Measurements from ENCODE around the gene MTPN.

GRCh38 chr7:135965602-135966001, 11.6 kb downstream of the MTPN start:
- TF ChIP-seq CTCF (IDR thresholded peaks at IDR 0.05; ENCODE audit: low read depth, low read length): no peak
- no peak for TF ChIP-seq EZH2phosphoT487 (IDR thresholded peaks at IDR 0.05; ENCODE audit: low read depth)

Data from OCI-LY3 (cell line).